ENCODE data around the gene GJC3.

- TF ChIP-seq CTCF (conservative IDR thresholded peaks at IDR 0.05) = no peak
- no peak for TF ChIP-seq ZFX (IDR thresholded peaks at IDR 0.05)
These were observed 52.5 kb downstream of the GJC3 start, which contains the start of gene OR2AE1 for GRCh38 chr7:99876933-99877332.
